Activated naive CD8-positive, alpha-beta T cell treated with anti-CD3 and anti-CD28 coated beads for 36 hours (primary cell): ENCODE data around the gene SKP2. TPM values are rescaled to one million over a fixed set of nuclear protein-coding genes. Genes with fewer than 3 reads are reported as not detected.
"Not testable (repeated sequence)": the region's sequence is repeated elsewhere in the genome, so short reads cannot be mapped to it uniquely, and the experiment has no call there.

Experiments
- DNase-seq: peaks from one replicate; pipeline ENCODE4 v3.0.0; 2021
- H3K27ac Mint-ChIP-seq: one replicate; pipeline ENCODE4 v1.8.0; 2022; ENCODE audit warnings: mild to moderate bottlenecking, moderate library complexity, mixed read lengths
- H3K27me3 Mint-ChIP-seq: one replicate; pipeline ENCODE4 v1.8.0; 2022; ENCODE audit warnings: mild to moderate bottlenecking, mixed read lengths
- H3K36me3 Mint-ChIP-seq: one replicate; pipeline ENCODE4 v1.8.0; 2021; ENCODE audit warnings: mild to moderate bottlenecking, mixed read lengths
- H3K4me1 Mint-ChIP-seq: one replicate; pipeline ENCODE4 v1.8.0; 2021; ENCODE audit warnings: mixed read lengths
- H3K4me3 Mint-ChIP-seq: one replicate; pipeline ENCODE4 v1.8.0; 2022; ENCODE audit warnings: mild to moderate bottlenecking, moderate library complexity, mixed read lengths
- H3K9me3 Mint-ChIP-seq: one replicate; pipeline ENCODE4 v1.8.0; 2022; ENCODE audit warnings: mixed read lengths
- total RNA-seq, 2 experiments: library from RNA; stranded (reverse); gene quantifications; one replicate each; pipeline ENCODE4 v1.2.3, GENCODE V29; 2021

The SKP2 gene
- total RNA-seq, 2 experiments from 2014 or later, result 61.6 to 63.4 TPM

DNA sequence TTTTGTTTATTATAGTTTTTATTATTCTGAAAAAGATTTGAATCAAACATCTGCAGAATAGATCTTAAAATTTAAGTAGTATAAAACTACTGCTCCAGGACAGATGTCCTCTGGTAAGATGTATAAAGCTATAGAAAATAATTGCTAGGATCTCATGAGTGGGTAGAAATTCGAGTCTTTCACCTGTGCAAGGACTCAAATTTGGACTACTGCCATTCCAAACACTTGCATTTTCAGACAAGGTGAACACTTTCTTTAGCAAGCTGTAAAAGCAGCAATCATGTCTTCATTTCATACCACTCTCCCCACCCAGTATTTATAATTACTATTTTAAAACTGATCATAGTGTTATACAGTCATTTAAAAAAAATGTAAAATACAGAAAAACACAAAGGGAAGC is 20.7 kb downstream of the SKP2 start:
- Mint-ChIP-seq H3K9me3 (no peaks in the 10 kb centered on the region), H3K27ac (no peak overlapping the region), H3K27me3 (no peaks in the 10 kb centered on the region), H3K4me3 (no peak overlapping the region), H3K36me3 (peaks cover 26% of the 10 kb centered on the region), H3K4me1 (peaks cover 7% of the 10 kb centered on the region)
- no peak for DNase-seq

DNA sequence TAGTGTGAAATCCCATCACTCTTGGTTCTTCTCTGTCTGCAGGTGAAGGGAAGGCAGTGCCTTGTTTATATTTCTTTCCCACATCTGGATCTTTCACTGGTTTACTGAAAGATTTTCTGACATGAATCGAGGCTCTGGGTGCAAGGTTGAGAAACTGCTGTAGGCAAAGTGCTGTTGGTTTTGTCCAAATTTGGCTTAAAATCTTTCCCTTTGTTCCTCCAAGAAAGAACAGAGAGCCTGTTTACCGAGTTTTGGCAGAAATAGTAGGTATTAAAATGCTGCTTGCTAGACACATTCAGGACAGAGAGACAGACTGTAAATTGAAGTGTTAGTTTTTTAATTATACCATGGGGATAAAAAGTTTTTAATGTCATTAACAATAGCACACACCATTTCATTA is 21.5 kb downstream of the SKP2 start:
- no peak overlapping the region for H3K27ac Mint-ChIP-seq
- H3K4me3 Mint-ChIP-seq, result no peak overlapping the region
- no peak for DNase-seq
- no peaks in the 10 kb centered on the region for H3K27me3 Mint-ChIP-seq
- no peaks in the 10 kb centered on the region for H3K9me3 Mint-ChIP-seq
- H3K4me1 Mint-ChIP-seq, result peaks cover 7% of the 10 kb centered on the region
- H3K36me3 Mint-ChIP-seq, result peaks cover 19% of the 10 kb centered on the region

DNA sequence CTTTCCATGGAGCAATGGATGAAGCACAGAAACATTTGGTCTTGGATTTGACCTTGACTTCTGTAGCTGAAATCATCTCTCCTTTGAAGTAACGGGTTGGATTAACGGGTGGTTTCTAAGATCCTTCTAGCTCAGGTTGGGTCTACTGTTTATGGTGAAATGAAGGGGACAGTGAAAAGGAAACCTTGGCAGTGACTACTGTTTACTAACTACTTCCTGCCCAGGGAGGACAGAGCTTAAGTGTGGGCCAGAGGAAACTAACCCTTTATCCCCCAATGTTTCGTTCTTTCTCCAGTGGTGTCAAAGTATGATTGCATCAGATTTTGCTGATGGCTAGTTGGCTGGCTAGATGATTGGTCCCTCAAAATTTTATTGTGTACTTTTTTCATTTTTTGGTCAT is 22.2 kb downstream of the SKP2 start:
- no peaks in the 10 kb centered on the region for H3K27me3 Mint-ChIP-seq
- peaks cover 19% of the 10 kb centered on the region for H3K36me3 Mint-ChIP-seq
- H3K4me3 Mint-ChIP-seq, result no peak overlapping the region
- no peak overlapping the region for H3K27ac Mint-ChIP-seq
- peaks cover 7% of the 10 kb centered on the region for H3K4me1 Mint-ChIP-seq
- H3K9me3 Mint-ChIP-seq, result no peaks in the 10 kb centered on the region
- DNase-seq, result no peak

DNA sequence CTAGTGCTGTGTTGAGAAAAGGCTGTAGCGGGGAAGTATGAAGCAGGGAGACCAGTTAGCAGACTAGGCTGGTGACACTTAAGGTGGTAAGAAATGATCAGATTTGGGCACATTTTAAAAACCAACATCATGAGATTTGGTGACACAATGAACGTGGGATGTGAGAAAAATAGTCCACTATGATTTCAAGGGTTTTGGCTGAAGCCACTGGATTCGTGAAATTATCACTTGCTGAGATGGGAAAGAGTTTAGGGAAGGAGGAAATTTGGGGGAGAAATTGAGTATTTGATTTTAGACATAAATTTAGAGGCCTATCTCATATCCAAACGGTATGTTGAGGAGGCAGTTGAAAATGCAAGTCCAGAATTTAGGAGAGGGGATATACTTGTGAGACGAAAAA is 23.1 kb downstream of the SKP2 start:
- H3K27ac Mint-ChIP-seq, result no peak overlapping the region
- H3K4me1 Mint-ChIP-seq, result peaks cover 7% of the 10 kb centered on the region
- no peak for DNase-seq
- no peaks in the 10 kb centered on the region for H3K9me3 Mint-ChIP-seq
- H3K4me3 Mint-ChIP-seq, result no peak overlapping the region
- no peaks in the 10 kb centered on the region for H3K27me3 Mint-ChIP-seq
- H3K36me3 Mint-ChIP-seq, result peaks cover 20% of the 10 kb centered on the region

DNA sequence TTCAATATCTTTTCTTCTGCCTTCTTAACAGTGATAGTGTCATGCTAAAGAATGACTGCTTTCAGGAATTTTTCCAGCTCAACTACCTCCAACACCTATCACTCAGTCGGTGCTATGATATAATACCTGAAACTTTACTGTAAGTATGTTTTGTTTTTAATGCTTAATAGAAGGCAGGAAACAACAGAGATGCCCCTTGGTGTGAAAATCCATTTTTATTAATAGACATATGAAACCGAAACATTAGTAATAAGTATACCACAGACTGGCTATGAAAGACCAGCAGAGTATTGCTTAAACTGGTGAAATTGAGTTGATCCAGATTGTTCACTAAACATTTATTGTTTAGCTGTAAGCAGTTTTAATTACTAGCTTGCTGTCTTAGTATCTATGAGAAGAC is 25.2 kb downstream of the SKP2 start:
- Mint-ChIP-seq H3K4me3 (no peak overlapping the region), H3K27ac (peak overlapping the region; percentile 12), H3K4me1 (peaks cover 7% of the 10 kb centered on the region), H3K27me3 (no peaks in the 10 kb centered on the region), H3K9me3 (no peaks in the 10 kb centered on the region), H3K36me3 (peaks cover 22% of the 10 kb centered on the region)
- no peak for DNase-seq

DNA sequence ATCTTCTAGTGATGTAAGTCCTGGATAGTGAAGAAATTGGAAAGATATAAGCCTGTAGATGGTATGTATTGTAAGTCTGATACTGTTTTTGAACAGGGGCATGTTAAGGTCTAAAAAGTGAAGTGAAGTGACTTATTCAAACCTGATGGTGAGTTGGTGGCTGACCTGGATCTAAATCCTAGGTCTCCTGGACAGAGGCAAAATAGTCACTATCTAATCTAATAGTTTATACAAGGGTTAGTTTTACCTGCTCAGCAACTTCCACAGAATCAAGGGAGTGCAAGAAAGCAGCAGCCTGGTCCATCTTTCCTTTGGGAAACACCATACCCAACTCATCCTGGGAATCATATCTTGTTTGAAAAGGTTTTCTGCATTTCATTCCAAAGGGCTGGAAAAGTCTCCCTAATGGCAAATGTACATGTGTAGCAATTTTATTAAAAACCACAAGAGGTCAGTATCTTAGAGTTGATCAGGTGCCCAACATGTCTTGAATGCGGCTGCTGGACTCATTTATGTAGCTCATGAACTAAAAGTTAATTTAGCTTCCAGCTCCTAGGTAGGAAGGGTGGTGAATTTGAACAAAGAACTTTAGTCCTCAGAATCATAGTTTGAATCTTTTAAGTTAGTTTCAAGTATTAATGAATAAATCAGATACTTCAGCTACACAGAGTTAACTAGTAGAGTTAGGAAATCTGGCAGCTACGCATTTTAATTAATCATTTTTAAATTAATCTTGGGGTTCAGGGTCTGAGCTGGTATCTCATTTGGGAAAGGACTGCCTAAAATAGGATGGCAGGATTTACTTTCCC is 26.0 kb downstream of the SKP2 start:
- no peak for DNase-seq

DNA sequence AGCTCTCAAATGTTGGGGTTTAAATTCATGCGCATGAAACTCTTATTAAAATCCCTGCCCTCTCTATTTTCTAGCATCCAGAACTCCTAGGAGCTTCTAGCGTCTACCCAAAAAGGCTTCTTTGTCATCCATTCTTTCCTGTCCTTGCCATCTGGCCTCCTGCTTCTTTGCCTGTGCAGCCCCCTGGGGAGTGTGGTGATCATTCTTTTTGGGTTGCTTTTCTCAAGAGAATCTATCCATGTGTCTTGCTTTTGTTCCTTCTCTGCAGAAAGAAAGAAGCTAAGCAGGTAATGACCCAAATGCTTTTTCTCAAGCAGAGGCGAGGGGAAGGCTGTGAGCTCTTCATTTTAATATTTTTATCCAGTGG is 26.6 kb downstream of the SKP2 start:
- H3K27ac Mint-ChIP-seq, result no peak overlapping the region
- H3K4me1 Mint-ChIP-seq, result peaks cover 7% of the 10 kb centered on the region
- no peaks in the 10 kb centered on the region for H3K9me3 Mint-ChIP-seq
- DNase-seq, result no peak
- H3K4me3 Mint-ChIP-seq, result no peak overlapping the region
- peaks cover 28% of the 10 kb centered on the region for H3K36me3 Mint-ChIP-seq
- H3K27me3 Mint-ChIP-seq, result no peaks in the 10 kb centered on the region

More for the DNA sequence above, 26.0 kb downstream of the SKP2 start:
- Mint-ChIP-seq H3K4me1 (peaks cover 7% of the 10 kb centered on the region), H3K27me3 (no peaks in the 10 kb centered on the region), H3K4me3 (no peak overlapping the region), H3K36me3 (peaks cover 27% of the 10 kb centered on the region), H3K27ac (no peak overlapping the region), H3K9me3 (no peaks in the 10 kb centered on the region)

DNA sequence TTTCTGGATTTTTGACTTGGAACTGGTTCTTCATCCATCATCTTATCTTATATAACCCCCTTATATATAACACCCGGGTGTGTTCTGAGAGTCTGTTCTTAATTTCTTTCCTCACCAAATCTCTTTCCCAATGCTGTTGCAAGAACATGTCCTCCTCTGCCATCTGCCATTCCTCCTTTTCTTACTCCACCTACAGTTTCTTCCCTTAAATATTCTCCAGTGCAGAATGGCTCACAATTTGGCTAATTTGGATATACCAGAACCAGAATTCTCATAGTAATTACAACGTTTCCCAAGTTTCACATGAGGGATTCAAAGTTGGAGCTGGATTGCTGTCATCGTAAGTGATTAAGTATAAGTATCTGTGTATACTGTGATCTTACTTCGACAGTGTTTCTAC is 28.0 kb downstream of the SKP2 start:
- H3K36me3 Mint-ChIP-seq, result peaks cover 27% of the 10 kb centered on the region
- no peak overlapping the region for H3K27ac Mint-ChIP-seq
- DNase-seq, result no peak
- peaks cover 2% of the 10 kb centered on the region for H3K9me3 Mint-ChIP-seq
- H3K4me1 Mint-ChIP-seq, result peaks cover 7% of the 10 kb centered on the region
- no peaks in the 10 kb centered on the region for H3K27me3 Mint-ChIP-seq
- no peak overlapping the region for H3K4me3 Mint-ChIP-seq

DNA sequence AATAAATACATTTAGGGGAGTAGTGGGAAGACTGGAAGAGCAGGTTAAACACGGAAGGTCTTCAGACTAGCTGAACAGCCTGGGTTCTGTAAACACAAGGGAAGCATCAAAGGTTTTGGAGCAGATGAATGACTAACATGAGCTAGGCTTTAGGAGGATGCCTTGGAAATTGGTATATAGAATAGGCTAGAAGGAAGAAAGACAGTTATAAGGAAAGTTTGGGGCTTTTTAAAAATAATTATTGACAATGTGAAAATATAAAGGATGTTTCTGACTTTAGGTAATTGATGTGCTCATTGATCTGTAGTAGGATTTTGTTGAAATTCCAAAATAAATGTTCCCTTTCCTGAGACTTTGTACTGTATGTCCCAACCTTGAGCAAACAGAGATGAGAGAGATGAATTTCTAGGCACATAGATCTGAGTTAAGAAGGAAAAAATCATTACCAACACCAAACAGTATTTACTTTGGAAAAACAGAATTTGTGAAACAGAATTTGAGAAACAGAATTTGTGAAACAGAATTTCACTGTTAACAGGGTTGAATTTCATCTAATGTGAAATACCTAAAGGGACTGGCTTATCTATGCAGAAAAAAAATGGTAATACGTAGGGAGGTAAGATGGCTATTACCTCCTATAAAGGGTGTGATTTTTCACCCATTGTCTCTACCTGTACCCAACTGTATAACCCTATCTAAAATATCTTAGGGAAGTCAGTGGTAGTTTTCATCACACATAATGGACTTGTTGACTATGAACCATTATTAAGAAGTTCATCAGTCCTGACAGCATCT is 28.8 kb downstream of the SKP2 start:
- Mint-ChIP-seq H3K36me3 (peaks cover 35% of the 10 kb centered on the region), H3K4me1 (peaks cover 7% of the 10 kb centered on the region)

DNA sequence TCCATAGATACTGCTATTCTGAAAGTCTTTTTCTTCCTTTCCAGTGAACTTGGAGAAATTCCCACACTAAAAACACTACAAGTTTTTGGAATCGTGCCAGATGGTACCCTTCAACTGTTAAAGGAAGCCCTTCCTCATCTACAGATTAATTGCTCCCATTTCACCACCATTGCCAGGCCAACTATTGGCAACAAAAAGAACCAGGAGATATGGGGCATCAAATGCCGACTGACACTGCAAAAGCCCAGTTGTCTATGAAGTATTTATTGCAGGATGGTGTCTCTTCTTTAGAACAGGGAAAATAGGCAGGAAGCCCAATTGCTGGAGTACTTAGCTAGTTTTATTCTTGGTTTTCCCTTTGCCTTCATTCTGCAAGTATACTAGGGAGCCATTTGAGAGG is 29.9 kb downstream of the SKP2 start:
- Mint-ChIP-seq H3K4me1 (peaks cover 5% of the 10 kb centered on the region), H3K9me3 (peaks cover 12% of the 10 kb centered on the region), H3K27me3 (no peaks in the 10 kb centered on the region), H3K27ac (no peak overlapping the region), H3K4me3 (no peak overlapping the region), H3K36me3 (peaks cover 44% of the 10 kb centered on the region)
- no peak for DNase-seq

More for the DNA sequence above, 28.8 kb downstream of the SKP2 start:
- Mint-ChIP-seq H3K4me3 (no peak overlapping the region), H3K27ac (no peak overlapping the region), H3K27me3 (no peaks in the 10 kb centered on the region), H3K9me3 (peaks cover 7% of the 10 kb centered on the region)
- no peak for DNase-seq

DNA sequence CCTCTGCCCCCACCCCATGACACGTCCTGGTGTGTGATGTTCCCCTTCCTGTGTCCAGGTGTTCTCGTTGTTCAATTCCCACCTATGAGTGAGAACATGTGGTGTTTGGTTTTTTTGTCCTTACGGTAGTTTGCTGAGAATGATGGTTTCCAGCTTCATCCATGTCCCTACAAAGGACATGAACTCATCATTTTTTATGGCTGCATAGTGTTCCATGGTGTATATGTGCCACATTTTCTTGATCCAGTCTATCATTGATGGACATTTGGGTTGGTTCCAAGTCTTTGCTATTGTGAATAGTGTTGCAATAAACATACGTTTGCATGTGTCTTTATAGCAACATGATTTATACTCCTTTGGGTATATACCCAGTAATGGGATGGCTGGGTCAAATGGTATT is 32.5 kb downstream of the SKP2 start:
- DNase-seq, H3K4me3 Mint-ChIP-seq, H3K27me3 Mint-ChIP-seq, H3K4me1 Mint-ChIP-seq, H3K27ac Mint-ChIP-seq: not testable (repeated sequence)
- Mint-ChIP-seq H3K36me3 (peaks cover 64% of the 10 kb centered on the region), H3K9me3 (peaks cover 29% of the 10 kb centered on the region)

DNA sequence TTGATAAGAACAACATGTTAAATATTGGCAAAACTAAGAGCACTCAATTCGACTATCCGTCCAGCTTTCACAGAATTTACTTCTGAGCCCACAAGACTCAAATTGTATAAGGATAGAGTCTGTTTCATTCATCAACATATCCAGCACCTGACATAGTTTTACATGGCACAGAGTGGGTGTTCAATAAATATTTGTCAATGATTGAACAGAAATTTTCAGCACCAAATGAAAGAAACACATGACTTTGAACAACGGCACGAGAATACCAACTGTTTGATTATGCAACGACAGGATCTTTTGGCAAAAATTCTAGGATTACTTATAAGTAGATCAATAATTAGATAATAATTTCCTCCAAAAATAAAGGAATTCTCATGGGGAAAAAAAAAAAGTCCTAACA is 41.8 kb downstream of the SKP2 start:
- no peak overlapping the region for H3K4me3 Mint-ChIP-seq
- H3K36me3 Mint-ChIP-seq, result peaks cover 36% of the 10 kb centered on the region
- no peaks in the 10 kb centered on the region for H3K4me1 Mint-ChIP-seq
- H3K27me3 Mint-ChIP-seq, result no peaks in the 10 kb centered on the region
- peaks cover 10% of the 10 kb centered on the region for H3K9me3 Mint-ChIP-seq
- H3K27ac Mint-ChIP-seq, result no peak overlapping the region
- no peak for DNase-seq

DNA sequence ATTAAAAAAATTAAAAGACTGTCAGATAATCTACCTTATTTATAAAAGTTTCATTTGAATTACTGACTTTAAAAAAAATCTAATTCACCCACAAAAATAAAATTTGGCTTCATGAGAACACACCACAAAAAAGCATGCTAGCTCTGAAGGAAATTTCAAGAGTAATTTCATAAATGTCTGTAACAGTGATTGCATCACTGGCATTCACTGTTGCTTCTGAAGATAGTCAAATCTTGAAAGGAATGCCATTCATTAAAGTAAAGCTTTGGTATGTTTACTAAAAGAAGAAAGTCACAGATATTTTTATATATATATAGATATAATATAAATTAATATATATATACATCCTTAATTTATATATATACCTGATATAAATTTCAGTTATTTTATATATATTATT is 46.4 kb downstream of the SKP2 start:
- no peaks in the 10 kb centered on the region for H3K9me3 Mint-ChIP-seq
- no peak overlapping the region for H3K4me3 Mint-ChIP-seq
- no peak overlapping the region for H3K27ac Mint-ChIP-seq
- peaks cover 4% of the 10 kb centered on the region for H3K4me1 Mint-ChIP-seq
- no peaks in the 10 kb centered on the region for H3K27me3 Mint-ChIP-seq
- no peak for DNase-seq
- peaks cover 6% of the 10 kb centered on the region for H3K36me3 Mint-ChIP-seq

DNA sequence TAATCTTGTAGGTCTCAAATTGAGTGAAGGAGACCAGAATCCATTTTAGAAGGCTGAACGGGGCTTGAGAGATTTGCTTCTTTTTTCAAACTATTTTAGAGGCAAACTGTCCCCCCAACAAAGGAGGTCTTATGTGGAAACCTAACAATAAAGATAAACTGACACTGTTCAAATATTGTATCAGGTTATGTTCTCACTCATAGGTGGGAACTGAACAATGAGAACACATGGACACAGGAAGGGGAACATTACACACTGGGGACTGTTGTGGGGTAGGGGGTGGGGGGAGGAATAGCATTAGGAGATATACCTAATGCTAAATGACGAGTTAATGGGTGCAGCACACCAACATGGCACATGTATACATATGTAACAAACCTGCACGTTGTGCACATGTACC is 46.9 kb downstream of the SKP2 start:
- not testable (repeated sequence) for H3K27me3 Mint-ChIP-seq, DNase-seq, H3K4me1 Mint-ChIP-seq, H3K36me3 Mint-ChIP-seq, H3K4me3 Mint-ChIP-seq, H3K27ac Mint-ChIP-seq, H3K9me3 Mint-ChIP-seq

DNA sequence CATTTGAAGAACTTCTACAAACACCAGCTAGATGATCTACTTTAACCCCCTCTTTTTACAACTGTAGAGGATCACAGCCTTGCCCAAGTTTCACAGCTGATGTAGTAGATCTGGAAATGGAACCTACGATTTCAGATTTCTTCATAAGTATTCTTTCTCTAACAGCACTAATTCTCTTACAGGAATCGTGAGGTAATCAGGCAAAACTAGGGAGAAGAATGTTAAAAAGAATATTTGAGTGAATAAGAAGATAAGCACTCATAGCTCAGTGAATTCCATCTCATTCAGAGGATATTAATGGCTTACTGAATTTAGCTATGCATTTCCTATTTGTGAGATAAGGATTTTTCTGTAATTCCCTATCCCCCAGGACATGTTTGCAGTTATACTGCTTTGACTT is 47.7 kb downstream of the SKP2 start:
- no peak overlapping the region for H3K4me3 Mint-ChIP-seq
- H3K27me3 Mint-ChIP-seq, result no peaks in the 10 kb centered on the region
- H3K4me1 Mint-ChIP-seq, result peaks cover 4% of the 10 kb centered on the region
- H3K27ac Mint-ChIP-seq, result no peak overlapping the region
- no peaks in the 10 kb centered on the region for H3K9me3 Mint-ChIP-seq
- no peak for DNase-seq
- H3K36me3 Mint-ChIP-seq, result peaks cover 6% of the 10 kb centered on the region

DNA sequence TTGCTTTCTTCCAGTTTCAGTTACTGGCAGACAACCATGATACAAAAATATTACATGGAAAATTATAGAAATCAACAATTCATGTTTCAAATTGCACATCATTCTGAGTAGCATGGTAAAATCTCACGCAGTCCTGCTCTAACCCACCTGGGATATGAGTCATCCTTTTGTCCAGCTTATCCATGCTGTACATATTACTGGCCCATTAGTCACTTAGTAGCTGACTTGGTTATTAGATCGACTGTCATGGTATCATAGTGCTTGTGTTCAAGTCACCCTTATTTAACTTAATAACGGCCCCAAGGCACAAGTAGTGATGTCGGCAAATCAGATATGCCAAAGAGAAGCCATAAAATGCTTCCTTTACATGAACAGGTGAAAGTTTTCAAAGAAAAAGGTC is 48.6 kb downstream of the SKP2 start:
- Mint-ChIP-seq H3K36me3 (peaks cover 6% of the 10 kb centered on the region), H3K4me3 (no peak overlapping the region), H3K27me3 (no peaks in the 10 kb centered on the region), H3K27ac (no peak overlapping the region), H3K4me1 (peaks cover 4% of the 10 kb centered on the region), H3K9me3 (no peaks in the 10 kb centered on the region)
- no peak for DNase-seq
